NCI-H446 treated with DMSO at 0.1 percent for 48 hours (cell line): ENCODE measurements around the gene F11.
"Not testable (repeated sequence)": the region's sequence is repeated elsewhere in the genome, so short reads cannot be mapped to it uniquely, and the experiment has no call there.

ENCODE experiments used
- DNase-seq: peaks from one replicate; lab custom pipeline; 2025; lab: John Stamatoyannopoulos, UW

The F11 gene

DNA sequence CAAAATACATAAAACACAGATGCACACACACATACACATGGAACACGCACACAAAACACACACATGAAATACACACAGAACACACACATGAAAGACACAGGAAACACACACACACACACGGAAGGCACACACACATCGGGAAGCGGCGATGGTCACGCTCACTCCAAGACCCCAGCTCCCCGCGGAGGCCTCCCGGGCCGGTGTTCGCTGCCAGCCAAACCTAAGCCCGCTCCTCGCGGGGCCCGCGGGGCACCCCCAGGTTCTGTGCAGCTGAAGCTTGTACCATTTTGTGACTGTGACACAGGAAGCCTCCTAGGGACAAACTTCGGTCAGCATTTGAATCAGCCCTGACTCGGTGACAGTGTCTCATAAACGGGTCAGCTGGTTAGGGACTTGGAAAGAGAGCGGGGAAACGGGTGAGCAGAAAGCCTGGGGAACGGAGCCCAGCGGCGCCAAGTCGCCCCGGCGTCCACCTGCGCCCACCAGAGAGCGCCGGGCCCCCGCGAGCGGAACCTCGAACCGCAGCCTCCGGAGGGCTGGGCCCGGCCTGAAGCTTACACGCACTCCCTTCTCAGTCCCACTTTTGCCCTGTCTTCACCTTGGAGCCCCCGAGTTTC lies 32.1 kb downstream of the F11 start:
- no peak for DNase-seq

- no peak for DNase-seq
These were observed 33.3 kb downstream of the F11 start for GRCh38 chr4:186299291-186299690.

DNA sequence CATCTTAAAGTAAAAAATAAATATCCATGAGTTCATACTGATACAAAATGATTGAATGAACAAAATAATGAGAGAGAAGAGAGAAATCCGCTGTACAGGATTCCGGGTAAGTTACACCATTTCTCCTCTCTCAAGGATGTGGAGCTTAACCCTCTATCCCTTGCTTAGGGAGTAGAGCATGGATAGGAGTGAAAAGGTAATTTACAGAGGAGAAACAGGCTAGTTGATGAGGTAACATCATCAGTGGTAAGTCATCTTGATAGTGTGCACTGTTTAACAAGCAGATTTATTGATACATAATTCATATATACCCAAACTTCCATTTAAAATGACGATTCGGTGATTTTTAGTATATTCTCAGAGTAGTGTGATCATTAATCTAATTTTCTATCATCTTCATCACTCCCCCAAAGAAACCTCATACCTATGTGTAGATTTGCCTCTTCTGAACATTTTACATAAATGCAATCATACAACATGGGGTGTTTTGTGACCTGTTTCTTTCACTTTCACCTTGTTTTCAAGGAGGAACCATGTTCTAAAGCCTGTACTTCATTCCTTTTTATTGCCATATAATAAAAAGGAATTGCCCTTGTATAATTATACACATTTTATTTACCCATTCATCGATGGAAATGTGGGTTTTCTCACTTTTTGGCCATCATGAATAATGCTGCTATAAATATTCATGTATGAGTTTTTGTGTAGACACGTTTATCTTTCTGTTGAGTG lies 34.8 kb downstream of the F11 start:
- DNase-seq, result no peak

GRCh38 chr4:186304216-186304615 lies 38.2 kb downstream of the F11 start:
- DNase-seq, result no peak

GRCh38 chr4:186304866-186305505 lies 39.0 kb downstream of the F11 start:
- DNase-seq, result no peak

GRCh38 chr4:186307497-186307896 lies 41.5 kb downstream of the F11 start:
- no peak for DNase-seq

- DNase-seq, result no peak
These were observed 41.9 kb downstream of the F11 start for GRCh38 chr4:186307916-186308315.

DNA sequence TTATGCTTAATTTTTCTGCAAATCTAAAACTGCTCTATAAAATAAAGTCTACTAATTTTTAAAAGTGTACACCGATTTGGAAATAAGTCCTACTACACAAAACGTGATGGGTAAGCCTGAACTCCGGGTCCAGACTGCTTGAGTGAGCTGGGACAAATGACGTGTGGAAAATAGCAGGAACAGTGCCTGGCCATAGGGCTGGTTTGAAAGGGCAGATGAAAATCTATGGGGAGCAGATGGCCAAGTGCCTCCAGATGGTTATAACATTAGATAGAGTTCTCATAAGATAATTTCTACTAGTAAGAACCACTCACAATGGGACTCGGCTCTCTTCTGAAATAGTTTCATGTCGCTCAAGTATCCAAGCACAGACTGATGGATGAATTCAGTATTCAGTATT lies 52.5 kb downstream of the F11 start:
- DNase-seq, result no peak

- DNase-seq, result not testable (repeated sequence)
These were observed 58.7 kb downstream of the F11 start for GRCh38 chr4:186324660-186325059.

DNA sequence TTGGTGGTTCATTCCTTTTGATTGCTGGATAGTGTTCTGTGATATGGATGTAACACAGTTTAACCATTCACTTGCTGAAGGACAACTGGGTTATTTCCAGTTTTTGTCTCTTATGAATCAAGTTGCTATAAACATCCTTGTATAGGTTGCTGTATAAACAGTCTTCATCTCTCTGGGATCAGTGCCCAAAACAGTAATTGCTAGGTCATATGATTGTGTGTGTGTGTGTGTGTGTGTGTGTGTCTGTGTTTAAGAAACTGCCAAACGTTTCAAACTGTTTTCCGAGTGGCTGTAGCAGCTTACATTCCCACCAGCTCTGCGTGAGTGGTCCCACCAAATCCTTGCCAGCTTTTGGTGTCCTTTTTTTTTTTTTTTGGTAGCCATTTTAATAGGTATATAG lies 60.4 kb downstream of the F11 start:
- no peak for DNase-seq

DNA sequence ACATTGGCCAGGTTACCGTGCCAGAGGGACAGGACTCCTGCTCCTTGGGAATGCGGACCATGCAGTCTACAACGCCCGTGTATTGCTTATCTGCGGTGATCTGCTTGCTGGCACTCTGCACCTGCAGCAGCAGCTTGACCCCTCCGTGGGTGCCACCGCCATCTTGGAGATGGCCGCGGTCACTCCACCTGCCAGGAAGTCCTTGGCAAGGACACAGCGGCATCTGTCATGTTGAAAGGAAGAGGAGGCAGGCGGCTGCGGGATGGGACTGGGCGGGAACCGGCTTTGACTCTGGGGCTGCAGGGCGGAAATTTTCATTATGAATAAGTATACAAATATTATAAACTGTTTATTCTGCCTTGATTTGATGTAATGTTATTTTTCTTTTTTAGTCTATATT lies 63.4 kb downstream of the F11 start:
- DNase-seq, result no peak

DNA sequence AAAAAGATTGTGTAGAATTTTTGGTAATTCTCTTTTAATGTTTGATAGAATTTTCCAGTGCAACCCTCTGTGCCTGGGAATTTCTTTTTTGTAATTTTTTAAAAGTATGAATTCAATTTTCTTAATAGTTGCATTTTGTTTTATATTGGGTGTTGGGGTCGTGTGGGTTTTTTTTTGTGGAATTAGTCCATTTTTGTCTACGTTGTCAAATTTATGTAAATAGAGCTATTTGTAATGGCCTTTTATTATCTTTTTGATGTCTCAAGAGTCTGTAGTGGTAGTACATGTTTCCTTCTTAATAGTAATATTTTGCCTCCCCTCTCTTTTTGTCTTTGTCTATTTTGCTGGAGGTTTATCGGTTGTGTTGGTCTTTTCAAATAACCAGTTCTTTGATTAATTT lies 64.4 kb downstream of the F11 start:
- DNase-seq, result no peak

DNA sequence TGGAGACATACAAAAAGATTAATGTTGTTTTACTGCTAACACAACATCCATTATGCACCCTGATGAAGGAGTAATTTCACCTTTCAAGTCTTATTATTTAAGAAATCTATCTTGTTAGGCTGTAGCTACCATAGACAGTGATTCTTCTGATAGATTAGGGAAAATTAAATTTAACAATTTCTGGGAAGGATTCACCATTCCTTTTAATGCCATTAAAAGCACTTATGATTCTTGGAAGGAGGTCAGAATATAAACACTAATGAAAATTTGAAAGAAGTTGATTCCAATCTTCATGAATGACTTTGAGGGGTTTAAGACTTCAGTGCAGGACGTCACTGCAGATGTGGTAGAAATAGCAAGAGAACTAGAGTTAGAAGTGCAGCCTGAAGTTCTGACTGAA lies 69.8 kb downstream of the F11 start:
- no peak for DNase-seq
